UCSD-AML1 (cell line): ENCODE data around the gene LURAP1L.

ENCODE experiments used
- DNase-seq: peaks from one replicate; lab custom pipeline; 2025; ENCODE audit not compliant: unreplicated experiment; lab: John Stamatoyannopoulos, UW

LURAP1L gene

GRCh38 chr9:12774861-12775678 is at the start of gene LURAP1L:
LURAP1L (plus strand) TSS chr9:12775020; CDS start chr9:12775716, 696 bp downstream.
- peak; percentile 14 for DNase-seq

DNA sequence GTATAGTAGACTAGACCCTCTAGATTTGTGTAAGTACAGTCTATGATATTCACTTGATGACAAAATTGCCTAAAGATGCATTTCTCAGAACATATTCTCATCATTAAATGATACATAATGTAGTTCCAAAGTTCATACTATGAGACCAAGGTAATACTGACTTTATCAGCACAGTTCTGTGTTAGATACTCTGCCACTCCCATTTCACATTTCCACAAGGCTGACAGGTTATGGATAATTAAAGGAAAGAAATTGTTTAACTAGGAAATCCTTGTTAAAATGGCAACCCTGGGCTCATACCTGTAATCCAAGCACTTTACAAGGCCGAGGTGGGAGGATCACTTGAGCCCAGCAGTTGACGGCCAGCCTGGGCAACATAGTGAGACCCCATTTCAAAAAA is 48.0 kb upstream of the LURAP1L start:
- no peak for DNase-seq

DNA sequence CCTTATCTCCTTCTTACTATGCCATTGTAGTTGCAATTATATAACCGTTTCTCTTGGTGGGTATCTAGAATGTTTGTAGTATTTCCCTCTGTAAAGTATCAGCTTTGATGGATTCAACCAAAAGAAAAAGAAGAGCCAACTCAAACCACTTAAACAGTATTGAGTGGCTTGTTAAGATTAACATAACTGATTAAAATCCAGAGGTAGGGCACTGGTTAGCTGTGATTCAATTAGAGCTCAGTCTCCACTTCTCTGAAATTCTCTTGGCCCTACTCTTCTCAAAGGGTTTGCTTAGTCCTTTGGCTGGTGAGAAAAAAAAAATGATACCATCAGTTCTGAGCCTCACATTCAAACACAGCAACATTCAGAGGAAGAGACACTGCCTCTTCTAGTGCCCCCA is 44.6 kb upstream of the LURAP1L start:
- DNase-seq, result no peak

DNA sequence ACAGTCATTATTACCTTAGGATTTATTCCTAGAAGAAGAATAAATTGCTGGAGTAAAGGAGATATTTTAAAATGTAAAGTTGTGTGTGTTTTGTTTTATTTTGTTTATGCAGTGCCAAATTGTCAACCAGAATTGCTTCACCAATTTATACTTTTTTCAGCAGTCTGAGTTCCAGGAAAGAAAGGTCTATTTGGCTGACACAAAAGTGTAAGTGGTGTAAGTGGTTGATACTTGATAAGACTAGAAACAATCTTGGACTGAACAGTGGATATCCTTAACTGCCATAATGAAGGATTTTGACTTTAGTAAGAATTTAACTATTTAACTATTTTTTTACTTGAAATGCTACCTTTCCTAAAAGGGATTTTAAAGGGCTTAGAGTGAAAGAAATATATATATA is 43.9 kb upstream of the LURAP1L start:
- no peak for DNase-seq

DNA sequence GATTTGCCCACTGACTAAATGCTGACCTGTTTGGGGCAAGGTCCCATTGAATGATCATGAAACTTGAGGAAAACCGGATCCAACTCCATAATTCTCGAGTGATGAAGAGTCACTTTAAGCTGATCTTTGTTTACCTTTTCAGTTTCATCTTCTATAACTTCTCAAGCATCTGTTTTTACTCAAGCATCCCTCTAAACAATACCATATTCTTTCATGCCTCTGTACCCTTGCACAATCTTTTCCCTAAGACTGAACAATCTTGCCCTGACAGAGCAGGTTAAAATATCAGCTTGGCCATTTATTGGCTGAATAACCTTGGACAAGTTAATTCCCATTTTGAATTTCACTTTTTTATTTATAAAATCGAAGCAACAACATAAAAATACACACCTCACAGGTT is 41.8 kb upstream of the LURAP1L start:
- DNase-seq, result no peak

GRCh38 chr9:12735665-12736064 is 39.2 kb upstream of the LURAP1L start:
- DNase-seq, result no peak

DNA sequence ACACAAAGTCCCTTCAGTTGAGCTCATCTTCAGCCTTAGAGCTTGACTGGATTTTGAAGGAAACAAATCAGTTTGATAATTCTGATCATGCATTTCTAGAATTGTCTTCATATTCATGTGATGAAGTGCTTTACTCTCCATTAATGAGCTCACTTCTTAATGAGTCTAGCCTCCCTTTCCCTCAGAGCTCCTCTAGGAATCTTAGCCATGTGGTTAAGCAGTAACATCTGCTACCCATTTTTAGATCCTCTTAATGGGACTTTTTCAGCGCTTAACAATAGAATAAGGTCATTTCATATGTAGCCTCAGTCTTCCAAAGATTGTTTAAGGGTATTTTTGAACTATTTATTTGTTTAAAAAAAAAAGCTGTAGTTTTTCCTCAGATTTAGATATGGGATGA is 36.9 kb upstream of the LURAP1L start:
- DNase-seq, result no peak

DNA sequence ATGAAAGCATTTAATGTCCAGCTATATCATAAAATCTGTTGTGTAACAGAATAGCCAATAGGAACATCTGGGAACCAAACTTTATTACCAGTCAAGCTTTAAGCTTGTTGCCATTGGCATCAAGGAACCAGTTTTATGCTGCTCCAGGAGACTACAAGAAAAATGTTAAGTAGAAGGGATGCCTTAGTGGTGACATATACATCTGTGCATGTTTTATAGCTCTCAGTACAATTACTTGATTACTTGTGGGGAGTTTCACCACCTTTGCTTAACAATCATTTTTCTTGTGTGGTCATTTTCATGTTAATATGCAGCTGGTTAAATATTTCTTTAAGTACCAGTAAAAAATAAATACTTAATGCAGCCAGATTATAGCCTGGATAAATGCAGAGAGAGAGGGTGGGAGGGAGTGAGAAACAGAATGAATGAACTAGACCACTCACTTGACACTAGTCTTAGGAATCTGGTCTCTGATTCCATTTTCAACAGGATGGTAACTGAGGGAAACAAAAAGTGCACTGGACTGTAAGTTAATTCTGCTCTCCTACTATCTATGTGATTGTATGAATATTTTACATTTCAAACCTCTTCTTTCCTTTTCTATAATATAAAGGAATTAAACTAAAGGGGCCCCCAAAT is 35.7 kb upstream of the LURAP1L start:
- no peak for DNase-seq

DNA sequence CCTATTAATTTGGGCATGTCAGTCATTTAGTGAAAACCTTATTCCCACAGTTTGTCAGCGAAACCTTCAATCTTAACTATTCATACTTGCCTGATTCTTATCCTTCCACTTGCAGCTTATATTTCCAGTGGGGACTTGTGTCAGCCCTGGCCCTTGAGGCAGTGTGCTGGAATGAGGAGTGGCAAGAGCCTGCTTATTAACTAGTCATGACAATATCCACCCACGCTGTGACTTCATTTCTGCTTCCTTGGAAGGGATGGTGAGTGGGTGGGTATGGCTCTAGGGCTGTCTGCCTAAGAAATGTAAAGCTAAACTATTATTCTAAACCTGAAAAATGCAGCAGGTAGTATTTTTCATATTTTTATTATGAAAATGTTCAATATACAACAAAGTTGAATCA is 34.0 kb upstream of the LURAP1L start:
- no peak for DNase-seq

GRCh38 chr9:12748016-12748415 is 26.8 kb upstream of the LURAP1L start:
- no peak for DNase-seq

- DNase-seq, result no peak
Measured at GRCh38 chr9:12748954-12749353, 25.9 kb upstream of the LURAP1L start.

GRCh38 chr9:12753931-12754330 is 20.9 kb upstream of the LURAP1L start:
- DNase-seq, result no peak

- DNase-seq, result no peak
Measured at GRCh38 chr9:12759761-12760160, 15.1 kb upstream of the LURAP1L start.

DNA sequence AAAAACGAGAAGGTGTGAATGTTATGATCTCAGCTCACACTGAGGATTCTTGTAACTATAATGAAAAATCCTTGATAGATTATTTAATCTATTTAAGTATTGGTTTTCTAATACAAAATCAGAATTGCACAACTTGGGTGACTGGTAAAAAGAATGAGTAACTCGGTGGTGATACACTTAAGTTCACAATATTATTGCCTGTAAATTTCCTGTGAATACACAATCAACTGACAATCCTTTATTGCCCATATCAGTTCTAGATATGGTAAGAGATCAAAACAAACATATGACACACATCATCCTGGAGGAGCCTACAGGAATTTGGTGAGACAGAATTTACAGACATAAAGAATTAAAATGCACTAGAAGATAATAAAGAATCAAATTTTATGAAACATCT is 14.1 kb upstream of the LURAP1L start:
- DNase-seq, result no peak

DNA sequence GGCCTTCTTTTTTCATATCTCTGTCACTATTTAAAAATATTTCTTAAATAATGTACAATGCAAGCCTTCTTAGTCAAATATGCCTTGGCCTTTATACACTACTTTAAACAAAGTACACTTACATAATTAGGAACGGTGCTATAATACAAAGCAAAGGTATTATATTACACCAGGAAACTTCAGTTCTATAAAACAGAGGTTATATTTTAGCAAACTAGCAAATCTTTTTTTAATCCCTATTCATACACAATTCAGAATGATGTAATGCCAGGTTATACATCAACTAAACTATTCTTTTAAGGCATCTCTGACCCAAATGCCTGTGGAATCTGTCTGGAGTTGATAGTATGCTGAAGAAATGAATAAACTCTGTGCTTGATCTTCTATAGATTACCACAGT is 10.7 kb upstream of the LURAP1L start:
- no peak for DNase-seq

- DNase-seq, result no peak
Measured at GRCh38 chr9:12765088-12765798, 9.6 kb upstream of the LURAP1L start.

- no peak for DNase-seq
Measured at GRCh38 chr9:12766357-12766756, 8.5 kb upstream of the LURAP1L start.

GRCh38 chr9:12770261-12770660 is 4.6 kb upstream of the LURAP1L start:
- no peak for DNase-seq

DNA sequence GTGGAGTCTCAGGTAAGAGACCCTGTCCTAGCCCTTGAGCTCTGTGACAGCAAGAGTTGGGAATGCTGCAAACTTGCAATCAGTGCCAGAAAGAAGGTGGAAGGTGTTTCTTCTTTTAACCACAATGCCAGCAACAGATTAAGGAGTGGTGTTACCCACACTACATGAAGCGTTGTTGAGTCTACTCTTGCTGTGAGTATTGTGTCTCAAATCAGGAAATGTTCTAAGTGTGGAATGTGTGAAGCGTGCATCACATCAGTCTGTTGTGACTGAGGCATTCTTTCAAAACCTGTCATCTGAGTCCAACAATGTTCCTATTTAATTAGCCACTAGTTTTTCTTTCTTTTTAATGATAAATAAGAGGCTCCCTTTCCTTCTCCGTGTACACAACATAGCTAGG is 2.9 kb upstream of the LURAP1L start:
- no peak for DNase-seq

GRCh38 chr9:12773562-12773961 is 1.3 kb upstream of the LURAP1L start:
- DNase-seq, result no peak

DNA sequence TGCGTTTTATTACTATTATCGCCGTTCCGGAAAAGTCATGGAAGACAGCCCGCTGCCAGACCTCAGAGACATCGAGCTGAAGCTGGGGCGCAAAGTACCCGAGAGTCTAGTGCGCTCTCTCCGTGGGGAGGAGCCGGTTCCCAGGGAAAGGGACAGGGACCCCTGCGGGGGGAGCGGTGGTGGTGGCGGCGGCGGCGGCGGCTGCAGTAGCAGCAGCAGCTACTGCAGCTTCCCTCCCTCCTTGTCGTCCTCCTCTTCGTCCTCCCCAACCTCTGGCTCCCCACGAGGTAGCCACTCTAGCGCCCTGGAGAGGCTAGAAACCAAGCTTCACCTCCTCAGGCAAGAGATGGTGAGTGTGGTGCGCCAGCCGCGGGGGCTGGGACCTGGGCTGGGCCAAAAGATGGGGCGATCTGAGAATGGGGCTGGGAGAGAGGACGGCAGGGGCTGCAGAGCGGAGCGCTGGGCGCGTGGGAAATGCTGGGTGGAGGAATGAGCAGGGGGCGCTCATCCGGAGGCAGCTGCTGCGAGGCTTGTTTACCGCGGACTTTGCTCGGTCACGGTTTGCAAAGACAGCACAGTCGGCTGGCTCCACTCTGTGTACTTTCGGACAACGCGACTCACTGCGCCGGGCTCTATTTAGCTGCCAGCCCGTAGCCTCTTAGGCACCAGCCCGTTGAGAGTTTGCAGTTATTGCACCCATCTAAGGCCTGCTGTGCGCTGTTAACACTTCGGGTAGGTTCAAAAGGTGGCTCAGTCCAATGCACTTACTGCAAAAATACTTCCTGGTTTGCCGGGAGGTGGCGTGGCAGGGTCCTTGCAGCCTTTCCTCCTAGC is 1.1 kb downstream of the LURAP1L start:
- DNase-seq, result peak; percentile 43
